ENCODE results near the gene MED8.

DNA sequence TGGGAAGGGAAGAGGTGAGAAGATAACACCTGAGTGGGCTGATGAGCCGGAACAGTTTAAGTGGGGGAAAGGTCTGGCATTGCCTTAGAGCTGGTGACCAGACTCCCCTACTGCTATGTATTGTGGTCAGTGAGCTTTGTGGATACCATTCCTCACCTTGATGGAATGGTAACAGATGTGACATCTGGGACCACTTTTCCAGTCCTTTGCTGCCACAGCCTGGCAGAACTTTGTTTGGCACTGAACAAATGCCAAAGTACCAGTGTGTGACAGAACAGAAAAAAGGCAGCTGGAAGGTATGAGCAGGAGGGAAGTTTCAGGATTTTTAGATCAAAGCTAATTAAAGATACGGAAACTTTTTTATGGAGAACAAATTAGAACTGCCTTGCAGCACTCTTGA lies 6.2 kb downstream of the MED8 start:
- TF ChIP-seq, protein P1, sequence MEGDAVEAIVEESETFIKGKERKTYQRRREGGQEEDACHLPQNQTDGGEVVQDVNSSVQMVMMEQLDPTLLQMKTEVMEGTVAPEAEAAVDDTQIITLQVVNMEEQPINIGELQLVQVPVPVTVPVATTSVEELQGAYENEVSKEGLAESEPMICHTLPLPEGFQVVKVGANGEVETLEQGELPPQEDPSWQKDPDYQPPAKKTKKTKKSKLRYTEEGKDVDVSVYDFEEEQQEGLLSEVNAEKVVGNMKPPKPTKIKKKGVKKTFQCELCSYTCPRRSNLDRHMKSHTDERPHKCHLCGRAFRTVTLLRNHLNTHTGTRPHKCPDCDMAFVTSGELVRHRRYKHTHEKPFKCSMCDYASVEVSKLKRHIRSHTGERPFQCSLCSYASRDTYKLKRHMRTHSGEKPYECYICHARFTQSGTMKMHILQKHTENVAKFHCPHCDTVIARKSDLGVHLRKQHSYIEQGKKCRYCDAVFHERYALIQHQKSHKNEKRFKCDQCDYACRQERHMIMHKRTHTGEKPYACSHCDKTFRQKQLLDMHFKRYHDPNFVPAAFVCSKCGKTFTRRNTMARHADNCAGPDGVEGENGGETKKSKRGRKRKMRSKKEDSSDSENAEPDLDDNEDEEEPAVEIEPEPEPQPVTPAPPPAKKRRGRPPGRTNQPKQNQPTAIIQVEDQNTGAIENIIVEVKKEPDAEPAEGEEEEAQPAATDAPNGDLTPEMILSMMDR (IDR thresholded peaks at IDR 0.05): peak; percentile 19; the same call in 1 of the 2 replicates
- TF ChIP-seq ZFX (IDR thresholded peaks at IDR 0.05; ENCODE audit: borderline replicate concordance): no peak

Measured in 22Rv1 (cell line).